NCI-H1417 (cell line): ENCODE results near the gene RETN.

Experiments
- DNase-seq, 3 experiments: peaks; one replicate each; lab custom pipeline; 2025; lab: John Stamatoyannopoulos, UW

The RETN gene

DNA sequence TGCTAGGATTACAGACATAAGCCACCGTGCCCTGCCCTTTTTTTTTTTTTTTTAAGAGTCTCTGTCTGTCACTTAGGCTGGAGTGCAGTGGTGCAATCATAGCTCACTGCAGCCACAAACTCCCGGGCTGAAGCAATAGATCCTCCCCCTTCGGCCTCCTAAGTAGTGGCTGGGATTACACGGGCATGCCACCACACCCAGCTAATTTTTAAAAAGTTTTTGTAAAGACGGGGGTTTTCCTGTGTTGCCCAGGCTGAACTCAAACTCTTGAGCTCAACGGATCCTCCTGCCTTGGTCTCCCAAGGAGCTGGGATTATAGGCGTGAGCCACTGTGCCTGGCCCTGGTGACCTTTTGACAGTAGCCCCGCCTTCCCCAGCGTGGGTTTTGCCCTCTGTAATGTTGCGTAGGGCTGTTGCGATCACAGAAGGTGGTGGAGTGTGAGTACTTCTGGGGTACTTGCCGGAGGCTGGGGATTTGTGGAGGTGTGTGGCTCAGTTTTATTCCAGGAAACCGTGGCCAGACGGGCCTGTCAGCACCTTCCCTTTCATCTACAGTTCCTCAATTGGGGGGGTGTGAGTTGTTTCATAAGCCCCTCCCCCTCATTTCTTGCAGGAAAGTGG lies 11.6 kb upstream of the RETN start:
- DNase-seq, result no peak

- DNase-seq, result peak in 2 of 3 experiments; percentile 23 to 76
These were observed 10.6 kb upstream of the RETN start for GRCh38 chr19:7658219-7658686.

GRCh38 chr19:7661744-7662538 lies 6.9 kb upstream of the RETN start:
- no peak for DNase-seq

DNA sequence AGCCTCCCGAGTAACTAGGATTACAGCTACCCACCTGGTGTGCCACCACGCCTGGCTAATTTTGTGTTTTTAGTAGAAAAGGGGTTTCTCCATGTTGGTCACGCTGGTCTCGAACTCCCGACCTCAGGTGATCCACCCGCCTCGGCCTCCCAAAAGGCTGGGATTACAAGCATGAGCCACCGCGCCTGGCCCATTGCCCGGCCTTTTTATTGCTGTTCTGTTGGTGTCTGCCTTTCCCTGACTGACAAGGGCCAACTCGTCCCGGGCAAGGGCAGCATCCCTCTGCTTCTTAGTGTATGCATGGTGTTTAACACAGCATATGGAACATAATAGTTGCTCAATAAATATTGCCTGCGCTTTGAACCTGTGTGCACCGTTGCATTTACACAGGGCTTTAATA lies 6.2 kb upstream of the RETN start:
- no peak for DNase-seq

- no peak for DNase-seq
These were observed 5.1 kb upstream of the RETN start for GRCh38 chr19:7663706-7664105.

GRCh38 chr19:7665076-7665475 lies 3.8 kb upstream of the RETN start:
- DNase-seq, result no peak

GRCh38 chr19:7669641-7670040 lies 792 bp downstream of the RETN start:
- no peak for DNase-seq

DNA sequence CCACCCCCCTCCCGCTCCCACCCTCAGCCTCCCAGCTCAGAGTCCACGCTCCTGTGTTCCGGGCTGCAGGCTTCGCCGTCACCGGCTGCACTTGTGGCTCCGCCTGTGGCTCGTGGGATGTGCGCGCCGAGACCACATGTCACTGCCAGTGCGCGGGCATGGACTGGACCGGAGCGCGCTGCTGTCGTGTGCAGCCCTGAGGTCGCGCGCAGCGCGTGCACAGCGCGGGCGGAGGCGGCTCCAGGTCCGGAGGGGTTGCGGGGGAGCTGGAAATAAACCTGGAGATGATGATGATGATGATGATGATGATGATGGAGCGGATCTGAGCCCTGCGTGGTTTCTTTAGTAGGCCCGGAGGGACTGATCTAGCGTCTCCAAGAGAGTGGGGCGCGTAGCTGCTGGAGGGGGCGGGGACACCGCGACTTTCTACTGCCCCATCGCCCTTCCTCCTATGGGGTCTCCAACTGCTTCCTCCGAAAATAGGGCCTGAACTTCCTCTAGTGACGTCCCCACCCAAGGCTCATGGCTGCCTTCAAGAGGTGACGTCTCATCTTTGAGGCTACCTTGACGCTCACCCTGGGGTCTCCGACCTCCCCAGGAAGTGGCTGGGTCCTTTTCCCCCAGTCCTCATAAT lies 1.4 kb downstream of the RETN start:
- peak in 2 of 3 experiments; percentile 24 to 42 for DNase-seq

- no peak for DNase-seq
These were observed 1.9 kb downstream of the RETN start for GRCh38 chr19:7670790-7671189.

DNA sequence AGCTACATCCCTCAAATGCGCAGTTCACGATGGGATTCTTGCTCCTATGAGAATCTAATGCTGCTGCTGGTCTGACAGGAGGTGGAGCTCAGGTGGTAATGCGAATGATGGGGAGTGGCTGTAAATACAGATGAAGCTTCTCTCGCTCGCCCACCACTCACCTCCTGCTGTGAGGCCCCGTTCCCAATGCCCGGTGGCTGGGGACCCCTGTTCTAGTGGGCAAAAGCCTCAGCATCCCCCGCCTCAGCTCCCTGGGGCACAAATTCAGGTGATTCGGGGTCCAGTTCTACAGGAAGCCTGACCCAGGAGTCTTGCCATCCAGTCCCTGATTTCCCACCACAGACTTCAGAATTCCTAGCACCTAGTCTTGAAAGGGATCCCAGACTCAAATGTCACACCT lies 3.7 kb downstream of the RETN start:
- DNase-seq, result no peak

- peak; percentile 6 to 71 (median 45) for DNase-seq
These were observed 5.5 kb downstream of the RETN start for GRCh38 chr19:7674010-7675005.

- DNase-seq, result no peak
These were observed 7.5 kb downstream of the RETN start for GRCh38 chr19:7676376-7676775.

DNA sequence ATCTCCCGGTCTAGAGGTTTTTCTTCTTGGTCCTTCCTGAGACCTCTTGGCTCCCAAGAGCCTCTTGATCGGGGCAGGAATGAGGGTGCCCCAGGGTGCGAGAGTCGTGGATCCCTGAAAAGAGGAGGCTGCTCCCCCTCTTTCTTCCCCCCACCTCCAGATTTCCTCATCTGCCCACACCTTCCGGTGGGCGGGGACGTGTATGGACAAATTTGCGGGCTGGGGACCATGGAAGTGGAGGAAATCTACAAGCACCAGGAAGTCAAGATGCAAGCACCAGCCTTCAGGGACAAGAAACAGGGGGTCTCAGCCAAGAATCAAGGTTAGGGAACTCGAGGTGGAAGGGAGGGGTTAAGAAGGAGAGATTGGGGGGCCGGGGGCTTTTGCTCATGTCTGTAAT lies 8.0 kb downstream of the RETN start, which contains the start of gene MCEMP1:
Gene MCEMP1, plus strand, starts transcription at position 237 of the 400 bp plus-strand sequence. Its CDS starts 31 bp downstream, at position 268.
- DNase-seq, result no peak

DNA sequence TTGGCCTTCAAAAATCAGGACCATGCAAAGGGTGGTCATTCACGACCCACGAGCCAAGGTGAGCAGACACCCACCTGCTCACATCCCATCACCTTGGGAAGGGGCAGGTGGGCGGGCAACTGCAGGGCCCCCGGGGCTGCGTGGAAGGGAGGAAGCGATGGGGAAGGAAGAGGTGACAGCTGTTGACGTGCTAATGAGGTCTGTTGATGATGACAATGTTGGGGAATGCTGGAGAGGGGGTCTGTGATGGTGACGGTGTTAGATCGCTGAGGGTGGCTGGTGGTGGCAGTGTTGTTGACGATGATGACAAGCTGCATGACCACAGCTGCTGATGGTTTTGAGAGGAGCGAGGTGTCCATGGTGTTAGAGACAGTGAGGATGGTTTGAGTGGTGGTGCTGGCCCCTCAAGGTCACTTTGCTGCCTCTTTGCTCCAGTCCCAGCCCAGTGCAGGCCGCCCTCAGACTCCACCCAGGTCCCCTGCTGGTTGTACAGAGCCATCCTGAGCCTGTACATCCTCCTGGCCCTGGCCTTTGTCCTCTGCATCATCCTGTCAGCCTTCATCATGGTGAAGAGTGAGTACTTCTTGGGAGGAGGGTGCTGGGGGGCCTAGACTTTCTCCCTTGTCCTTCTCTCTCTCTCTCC lies 8.9 kb downstream of the RETN start:
- no peak for DNase-seq

- DNase-seq, result peak in 2 of 3 experiments; percentile 46 to 74
These were observed 10.3 kb downstream of the RETN start for GRCh38 chr19:7678971-7679751.

DNA sequence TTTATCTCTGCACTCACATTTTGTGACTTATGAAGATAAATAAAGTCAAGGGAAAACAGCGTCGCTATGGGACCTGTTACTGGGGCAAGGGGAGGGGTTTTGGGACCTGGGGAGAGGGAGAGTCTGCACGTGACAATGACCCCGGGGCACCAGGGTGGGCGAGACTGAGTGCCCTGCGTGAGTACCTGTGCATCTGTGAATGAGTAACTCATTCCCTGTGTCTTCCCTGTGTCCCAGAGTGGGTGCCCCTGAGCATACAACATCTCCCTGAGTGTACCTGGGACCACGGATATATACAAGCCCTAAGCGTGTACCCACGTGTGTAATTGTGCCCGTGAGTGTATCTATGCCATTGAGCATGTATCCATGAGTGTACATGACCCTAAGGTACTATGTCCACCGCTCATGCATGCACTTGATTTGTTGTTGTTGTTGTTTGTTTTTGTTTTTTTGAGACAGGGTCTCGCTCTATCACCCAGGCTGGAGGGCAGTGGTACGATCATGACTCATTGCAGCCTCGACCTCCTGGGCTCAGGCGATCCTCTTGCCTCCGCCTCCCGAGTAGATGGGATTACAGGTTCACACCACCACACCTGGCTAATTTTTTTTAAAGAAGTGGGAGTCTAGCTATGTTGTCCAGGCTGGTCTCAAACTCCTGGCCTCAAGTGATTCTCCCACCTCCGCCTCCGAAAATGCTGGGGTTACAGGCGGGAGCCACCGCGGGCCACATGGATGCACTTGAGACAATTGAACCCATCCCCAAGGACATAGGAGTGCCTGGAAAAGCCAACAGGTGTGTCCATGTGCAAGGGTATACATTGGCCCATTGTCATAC lies 11.1 kb downstream of the RETN start:
- no peak for DNase-seq

DNA sequence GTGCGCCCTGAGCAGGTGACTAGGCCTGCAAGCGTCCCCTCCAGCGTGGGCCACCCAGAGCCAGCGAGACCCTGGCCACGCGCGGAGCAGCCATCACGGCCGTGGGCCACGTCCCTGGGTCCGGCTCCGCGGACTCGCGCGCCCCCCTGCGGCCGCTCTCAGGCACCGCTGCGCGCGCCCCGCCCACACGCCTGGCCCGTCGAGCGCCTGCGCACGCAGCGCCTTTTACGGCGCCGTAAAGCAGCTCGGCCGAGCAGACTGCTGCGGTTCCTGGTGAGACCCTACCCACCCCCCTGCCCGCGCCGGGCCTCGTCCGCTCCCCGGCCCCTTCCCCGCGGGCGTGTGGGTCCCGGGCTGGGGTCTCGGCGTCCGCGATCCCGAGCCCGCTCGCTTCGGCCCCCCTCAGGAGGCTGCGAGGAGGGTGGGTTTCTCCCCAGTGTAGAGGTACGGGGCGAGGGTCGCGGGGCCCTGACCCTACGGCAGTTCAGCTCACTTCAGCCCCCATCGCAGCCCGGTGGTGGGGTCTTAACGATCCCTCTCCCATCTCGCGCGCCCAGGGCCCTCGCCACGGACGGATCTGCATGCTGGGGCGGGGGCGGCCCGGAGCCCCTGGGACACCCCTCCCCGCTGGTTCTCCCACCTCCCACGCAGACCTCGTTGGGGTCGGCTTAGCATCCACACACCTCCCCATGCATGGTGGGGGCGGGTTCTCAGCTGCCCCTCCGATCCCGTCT lies 11.9 kb downstream of the RETN start, which contains the start of gene TRAPPC5:
Gene TRAPPC5, plus strand, starts transcription at position 228 of the 734 bp plus-strand sequence. CDS start 1,421 bp downstream, outside the sequence.
- peak; percentile 79 to 89 (median 88) for DNase-seq
